HepG2 (cell line): ENCODE results near the gene C14orf93. TPM values are rescaled to one million over a fixed set of nuclear protein-coding genes. Genes with fewer than 3 reads are reported as not detected.

Source experiments
- FIP1L1 ChIP-seq: fragments of 200-400 bp; formaldehyde crosslinking; IDR thresholded peaks from 2 replicates; pipeline ENCODE4 v1.6.1; 2018; ENCODE audit warnings: low read depth, mild to moderate bottlenecking, low read length, moderate library complexity, borderline replicate concordance; ENCODE audit not compliant: insufficient read depth
- GPN1 ChIP-seq: sonication (generic); formaldehyde crosslinking; IDR thresholded peaks from 2 replicates; pipeline ENCODE4 v1.5.1; 2020; ENCODE audit warnings: missing genetic modification reagents, borderline replicate concordance
- JUN ChIP-seq: sonication (generic); formaldehyde crosslinking; IDR thresholded peaks from 2 replicates; pipeline ENCODE4 v1.4.0; 2020; ENCODE audit warnings: mild to moderate bottlenecking, missing genetic modification reagents
- LCORL ChIP-seq, 2 experiments: fragments of 450-650 bp in 1 of 2; sonication (generic) in 1 of 2; formaldehyde crosslinking in 1 of 2; IDR thresholded peaks; 2 replicates each; pipeline versions ENCODE4 v1.5.0 to v1.6.1; 2017 to 2020; ENCODE audit warnings: antibody characterized with exemption in 1 of 2, missing genetic modification reagents in 1 of 2
- MLLT10 ChIP-seq: sonication (generic); formaldehyde crosslinking; IDR thresholded peaks from 2 replicates; pipeline ENCODE4 v1.4.0; 2020; ENCODE audit warnings: missing genetic modification reagents
- MNT ChIP-seq: fragments of 450-650 bp; IDR thresholded peaks from 2 replicates; pipeline ENCODE4 v1.6.1; 2016
- PPARG ChIP-seq: conservative IDR thresholded peaks from 2 replicates; pipeline ENCODE4 v1.6.1; 2016; ENCODE audit warnings: missing biosample characterization, missing genetic modification reagents
- RBFOX2 ChIP-seq: fragments of 200-400 bp; formaldehyde crosslinking; IDR thresholded peaks from 2 replicates; pipeline ENCODE4 v1.6.1; 2017; ENCODE audit warnings: low read depth, mild to moderate bottlenecking, low read length
- REL ChIP-seq: sonication (generic); formaldehyde crosslinking; conservative IDR thresholded peaks from 2 replicates; pipeline ENCODE4 v1.8.0; 2022; ENCODE audit warnings: mild to moderate bottlenecking, missing genetic modification reagents, moderate library complexity
- THAP9 ChIP-seq: sonication (generic); formaldehyde crosslinking; IDR thresholded peaks from 2 replicates; pipeline ENCODE4; 2020; ENCODE audit warnings: missing genetic modification reagents, mild to moderate bottlenecking, borderline replicate concordance
- ZBTB21 ChIP-seq: sonication (generic); formaldehyde crosslinking; IDR thresholded peaks from 2 replicates; pipeline ENCODE4 v1.4.0; 2020; ENCODE audit warnings: missing genetic modification reagents
- ZBTB7A ChIP-seq: sonication (generic); formaldehyde crosslinking; IDR thresholded peaks from 2 replicates; pipeline ENCODE4 v1.8.0; 2022; ENCODE audit warnings: mild to moderate bottlenecking, missing genetic modification reagents
- ZNF20 ChIP-seq: sonication (generic); formaldehyde crosslinking; IDR thresholded peaks from 2 replicates; pipeline ENCODE4 v1.4.0; 2020; ENCODE audit warnings: mild to moderate bottlenecking, moderate library complexity, missing genetic modification reagents
- ZNF264 ChIP-seq: sonication (generic); formaldehyde crosslinking; IDR thresholded peaks from 2 replicates; pipeline ENCODE4 v1.4.0; 2020; ENCODE audit warnings: missing genetic modification reagents
- ZNF282 ChIP-seq: fragments of 450-650 bp; IDR thresholded peaks from 2 replicates; pipeline ENCODE4 v1.6.1; 2018; ENCODE audit not compliant: partially characterized antibody
- ZNF503 ChIP-seq: sonication (generic); formaldehyde crosslinking; IDR thresholded peaks from 2 replicates; pipeline ENCODE4 v1.4.0; 2020; ENCODE audit warnings: missing genetic modification reagents
- ZNF724P ChIP-seq: sonication (generic); formaldehyde crosslinking; IDR thresholded peaks from 2 replicates; pipeline ENCODE4 v1.8.0; 2022; ENCODE audit warnings: missing genetic modification reagents, borderline replicate concordance
- ZNF782 ChIP-seq: sonication (generic); formaldehyde crosslinking; IDR thresholded peaks from 2 replicates; pipeline ENCODE4 v1.4.0; 2020; ENCODE audit warnings: missing genetic modification reagents, mild to moderate bottlenecking, borderline replicate concordance
- polyA plus RNA-seq, 8 experiments: library from polyadenylated mRNA; depleted of rRNA in 3 of 8; stranded (reverse) in 7 of 8; unstranded in 1 of 8; fragments of >200 nt; fragmentation: Illumina TruSeq in 4 of 8; extraction: Trizol in 4 of 8; gene quantifications; 2 replicates each; pipeline versions ENCODE4 v1.2.1 to v1.2.3, GENCODE V29; 2011 to 2016; ENCODE audit warnings: low read depth in 4 of 8, missing spikeins in 1 of 8, mixed read lengths in 1 of 8; ENCODE audit not compliant: insufficient read depth in 1 of 8
- total RNA-seq, 5 experiments: library from RNA; depleted of rRNA; stranded (reverse); fragments of >200 nt; fragmentation: Illumina TruSeq; extraction: Trizol; gene quantifications; 2 replicates each; pipeline ENCODE4 v1.2.3, GENCODE V29; 2016; ENCODE audit warnings: low read depth in 1 of 5

C14orf93 gene
- total and polyA plus RNA-seq, 2 of the 13 experiments (the other 11 are each of a cell fraction or from before 2014, with no cell fraction given) = 11.4 to 22.5 TPM

GRCh38 chr14:23006544-23007419 is 3.2 kb downstream of the C14orf93 start (continued):
- TF ChIP-seq FIP1L1 (peak; percentile 92; the same call in 1 of the 2 replicates), MNT (peak; percentile 71), MLLT10 (peak; percentile 92), ZNF282 (no peak), ZBTB7A (CRISPR knock-in tag) (peak; percentile 88), REL (peak; percentile 100), JUN (peak; percentile 81; the same call in 1 of the 2 replicates), ZNF20 (peak; percentile 97), LCORL (IDR thresholded peaks at IDR 0.05) (no peak), LCORL (CRISPR knock-in tag; IDR thresholded peaks at IDR 0.05) (peak; percentile 94), ZBTB21 (CRISPR knock-in tag) (peak; percentile 65), ZNF724P (CRISPR knock-in tag) (peak; percentile 98), ZNF503 (CRISPR knock-in tag) (peak; percentile 94), ZNF782 (CRISPR knock-in tag) (peak; percentile 99), GPN1 (CRISPR knock-in tag) (peak; percentile 98), ZNF264 (peak; percentile 90), PPARG (CRISPR knock-in tag) (peak; percentile 84; the same call in 1 of the 2 replicates), THAP9 (peak; percentile 97), RBFOX2 (peak; percentile 100)
